GM21390 (cell line): ENCODE results near the gene LGALS12.

ENCODE experiments used
- ATAC-seq: cut with Tn5 transposase; IDR thresholded peaks from one replicate; pipeline ENCODE4 v1.9.1; 2021; ENCODE audit not compliant: unreplicated experiment

LGALS12 gene

GRCh38 chr11:63505857-63506528 is at the start of gene LGALS12:
Gene LGALS12, plus strand, starts transcription at chr11:63506084. Its CDS starts 375 bp downstream, at chr11:63506459.
- no peak for ATAC-seq

DNA sequence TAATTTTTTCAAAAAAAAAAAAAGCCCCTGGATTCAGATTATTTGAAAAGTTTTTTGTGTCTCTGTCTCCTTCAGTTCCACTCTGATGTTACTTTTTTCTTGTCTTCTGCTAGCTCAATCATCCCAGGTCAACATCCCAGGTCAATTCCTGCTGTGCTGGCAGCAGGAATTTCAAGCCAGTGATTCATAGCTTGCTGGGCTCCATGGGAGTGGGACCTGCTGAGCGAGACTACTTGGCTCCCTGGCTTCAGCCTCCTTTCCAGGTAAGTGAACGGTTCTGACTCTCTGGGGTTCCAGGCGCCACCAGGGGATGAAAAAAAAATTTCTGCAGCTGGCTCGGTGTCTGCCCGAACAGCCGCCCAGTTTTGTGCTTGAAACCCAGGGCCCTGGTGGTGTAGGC is 46.3 kb upstream of the LGALS12 start:
- ATAC-seq, result no peak

GRCh38 chr11:63462137-63462536 is 43.7 kb upstream of the LGALS12 start:
- ATAC-seq, result no peak

- ATAC-seq, result no peak
These were observed 35.6 kb upstream of the LGALS12 start for GRCh38 chr11:63470311-63470710.

DNA sequence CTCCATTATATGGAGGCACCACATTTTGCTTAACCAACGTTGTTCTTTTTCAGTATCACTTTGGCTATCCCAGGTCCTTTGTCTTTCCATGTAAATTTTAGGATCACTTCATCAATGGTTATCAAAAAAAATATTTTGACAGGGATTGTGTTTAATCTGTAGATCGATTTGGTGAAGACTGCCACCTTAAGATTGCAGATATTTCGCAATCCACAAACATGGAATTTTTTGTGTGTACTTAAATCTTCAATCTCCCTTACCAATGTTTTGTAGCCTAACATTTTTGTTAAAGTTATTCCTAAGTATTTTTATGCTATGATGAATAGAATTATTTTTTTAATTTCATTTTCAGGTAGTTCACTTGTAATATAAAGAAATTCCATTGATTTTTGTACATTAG is 33.5 kb upstream of the LGALS12 start:
- no peak for ATAC-seq

DNA sequence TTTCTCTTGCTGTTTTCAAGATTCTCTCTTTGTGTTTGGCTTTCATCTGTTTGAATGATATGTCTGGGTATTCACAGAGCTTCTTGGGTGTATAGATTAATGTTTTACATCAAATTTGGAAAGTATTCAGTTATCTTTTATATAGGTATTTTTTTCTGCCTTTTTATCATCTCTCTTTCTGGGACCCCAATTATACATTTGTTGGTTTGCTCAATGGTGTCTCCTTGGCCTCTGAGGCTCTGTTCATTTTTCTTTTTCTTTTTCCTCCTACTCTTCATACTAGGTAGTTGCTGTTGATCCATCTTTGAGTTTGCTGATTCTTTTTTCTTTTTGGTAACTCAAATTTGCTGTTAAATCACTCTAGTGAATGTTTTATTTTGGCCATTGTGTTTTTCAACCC is 29.3 kb upstream of the LGALS12 start:
- no peak for ATAC-seq

- no peak for ATAC-seq
These were observed 27.0 kb upstream of the LGALS12 start for GRCh38 chr11:63478896-63479295.

- no peak for ATAC-seq
These were observed 25.8 kb upstream of the LGALS12 start for GRCh38 chr11:63480039-63480438.

- ATAC-seq, result no peak
These were observed 20.1 kb upstream of the LGALS12 start for GRCh38 chr11:63485777-63486176.

DNA sequence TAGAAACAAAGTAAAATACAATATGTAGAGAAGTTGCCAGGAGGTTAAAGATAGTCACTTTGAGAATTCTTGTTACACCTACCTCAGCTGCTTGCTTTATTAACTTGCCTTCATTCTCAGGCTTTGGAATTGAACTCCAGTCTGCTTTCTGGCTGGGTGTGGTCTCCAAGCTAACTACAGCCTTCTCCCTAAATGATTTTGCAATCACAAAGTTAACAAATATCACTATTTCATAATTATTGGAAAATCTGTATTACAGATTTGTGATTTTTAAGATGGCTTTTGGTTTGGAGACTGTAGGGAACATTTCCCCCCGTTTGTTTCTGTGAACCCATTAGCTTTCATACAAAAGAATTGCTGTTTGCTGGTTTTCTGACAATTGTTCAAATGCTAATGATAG is 17.1 kb upstream of the LGALS12 start:
- ATAC-seq, result no peak

DNA sequence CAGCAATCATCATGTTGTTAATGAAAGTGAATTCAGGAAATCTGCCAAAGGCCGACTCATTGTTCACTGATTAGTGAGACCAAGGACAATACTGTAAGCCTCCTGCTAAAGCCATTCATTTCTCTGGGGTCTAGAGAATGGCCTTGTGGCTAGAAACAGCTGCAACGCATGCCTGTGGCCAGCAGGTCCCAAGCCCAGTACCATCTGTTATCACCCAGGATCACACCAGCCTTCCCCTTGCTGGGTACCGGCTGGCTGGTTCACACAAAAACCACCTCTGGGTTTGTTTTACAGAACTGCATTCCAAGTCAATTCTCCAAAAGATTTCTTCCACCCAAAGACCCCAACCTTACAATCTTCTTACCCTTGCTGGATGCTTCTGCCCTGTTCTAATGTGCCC is 16.0 kb upstream of the LGALS12 start:
- no peak for ATAC-seq

DNA sequence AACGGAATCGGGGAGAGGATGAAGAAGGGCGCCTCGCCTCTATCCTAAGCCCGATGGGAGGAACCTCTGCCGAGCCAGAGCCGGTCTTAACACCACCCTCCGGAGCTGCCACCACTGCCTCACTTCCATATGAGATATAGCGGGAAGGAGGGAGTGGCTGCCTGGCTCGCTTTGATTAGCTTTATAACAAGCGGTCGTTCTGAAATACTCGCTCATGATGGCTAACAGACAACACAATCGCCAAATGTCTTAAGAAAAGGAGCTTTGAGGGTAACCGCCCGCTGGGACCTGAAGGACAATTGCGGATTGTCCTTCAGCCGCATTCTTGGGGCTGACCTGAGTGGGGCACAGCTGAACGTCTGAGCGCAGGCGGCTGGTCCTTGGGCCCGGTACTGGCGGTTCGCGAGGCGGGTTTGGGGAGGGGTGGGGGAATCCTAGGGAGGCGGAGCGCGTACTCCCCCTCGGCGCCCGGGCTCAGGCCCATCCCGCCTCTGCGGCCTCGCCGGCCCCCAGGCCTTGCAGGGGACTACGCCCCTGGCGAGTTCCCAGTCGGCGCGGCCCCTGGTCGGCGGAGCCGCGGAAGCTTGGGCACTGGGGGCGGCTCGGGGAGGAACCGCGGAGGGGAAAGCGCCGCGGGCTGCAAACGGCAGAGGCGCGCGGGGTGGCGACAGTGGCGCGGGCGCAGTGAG is 15.2 kb upstream of the LGALS12 start, which contains the start of gene PLAAT5:
PLAAT5 (minus strand) TSS at position 617 of the 689 bp plus-strand sequence; CDS start at position 484, 133 bp downstream.
- ATAC-seq, result no peak

- no peak for ATAC-seq
These were observed 14.7 kb upstream of the LGALS12 start for GRCh38 chr11:63491240-63491587.

DNA sequence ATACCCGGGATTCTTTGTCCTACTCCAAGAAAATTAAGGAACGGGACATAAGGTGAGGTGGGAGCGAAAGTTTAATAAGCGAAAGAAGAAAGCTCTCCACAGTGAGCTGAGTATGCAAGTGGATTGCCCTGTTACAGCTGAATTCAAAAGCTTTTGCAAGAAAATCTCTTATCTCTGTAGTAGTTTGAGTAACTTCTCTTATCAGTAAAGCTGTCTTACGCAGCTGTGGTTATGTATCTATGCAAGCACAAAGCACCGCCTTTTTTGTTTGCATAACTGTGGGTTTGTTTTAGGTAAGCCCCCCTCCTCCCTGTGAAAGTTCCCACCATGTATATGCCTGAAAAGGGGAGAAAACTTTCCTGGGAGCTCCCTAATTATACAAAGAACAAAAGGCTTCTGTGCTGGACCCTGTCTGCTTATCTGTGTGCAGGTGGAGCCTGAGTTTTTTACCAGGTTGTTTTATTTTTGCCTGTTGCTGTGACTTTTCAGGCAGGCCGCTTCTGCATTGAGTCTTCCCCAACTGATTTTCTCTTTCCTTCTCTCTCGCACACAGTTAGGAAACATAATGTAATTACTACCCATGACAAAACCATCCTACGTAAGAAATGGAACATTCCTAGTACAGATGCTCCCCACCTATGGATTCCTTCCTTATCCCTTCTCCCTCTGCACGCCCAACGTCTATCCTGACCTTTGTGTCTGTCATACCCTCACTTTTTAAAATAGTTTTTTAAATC is 14.1 kb upstream of the LGALS12 start:
- no peak for ATAC-seq

DNA sequence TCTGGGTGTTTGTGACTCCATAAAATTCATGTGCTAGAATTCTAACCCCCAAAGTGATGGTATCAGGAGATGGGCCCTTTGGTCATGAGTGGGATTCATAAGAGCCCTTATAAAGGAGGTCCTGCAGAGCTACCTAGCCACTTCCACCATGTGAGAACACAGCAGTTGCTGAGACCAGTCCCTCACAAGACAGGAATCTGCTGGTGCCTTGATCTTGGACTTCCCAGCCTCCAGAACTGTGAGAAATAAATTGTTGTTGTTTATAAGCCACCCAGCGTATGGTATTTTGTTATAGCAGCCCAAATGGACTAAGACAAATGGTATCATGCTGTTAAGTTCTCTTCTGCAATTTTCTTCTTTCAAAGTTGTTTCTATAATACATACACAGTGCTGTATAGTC is 13.4 kb upstream of the LGALS12 start:
- no peak for ATAC-seq

DNA sequence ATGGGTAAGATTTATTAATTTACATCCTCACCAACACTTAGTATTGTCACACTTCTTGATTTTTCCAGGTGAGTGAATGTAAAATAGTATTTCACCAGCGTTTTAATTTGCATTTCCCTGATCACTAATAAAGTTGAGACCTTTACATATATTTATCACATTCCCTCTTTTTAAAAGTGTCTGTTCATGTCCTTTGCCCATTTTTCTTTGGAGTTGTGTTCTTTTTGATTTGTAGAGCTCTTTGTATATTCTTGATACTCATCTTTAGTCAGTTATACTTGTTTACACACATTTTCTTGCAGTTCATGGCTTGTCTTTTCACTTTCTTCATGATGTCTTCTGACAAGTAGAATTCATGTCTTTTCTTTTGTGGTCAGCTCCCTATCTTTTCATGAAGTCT is 12.8 kb upstream of the LGALS12 start:
- ATAC-seq, result no peak

DNA sequence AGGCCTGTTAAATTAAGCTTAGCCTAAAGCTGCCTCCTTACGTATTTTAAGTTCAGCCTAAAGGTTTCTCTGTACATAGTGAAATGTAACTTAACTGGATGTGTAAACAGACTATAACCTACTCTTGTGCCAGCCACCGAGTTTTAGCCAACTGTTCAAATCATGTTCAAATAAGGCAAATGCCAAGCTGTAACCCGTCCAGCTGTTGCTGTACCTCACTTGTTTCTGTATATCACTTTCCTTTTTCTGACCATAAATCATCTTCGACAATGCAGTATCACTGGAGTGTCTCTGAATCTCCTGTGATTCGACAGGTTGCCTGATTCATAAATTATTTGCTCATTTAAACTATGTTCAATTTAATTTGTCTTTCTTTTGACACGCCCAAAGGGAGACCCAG is 10.9 kb upstream of the LGALS12 start:
- ATAC-seq, result no peak

DNA sequence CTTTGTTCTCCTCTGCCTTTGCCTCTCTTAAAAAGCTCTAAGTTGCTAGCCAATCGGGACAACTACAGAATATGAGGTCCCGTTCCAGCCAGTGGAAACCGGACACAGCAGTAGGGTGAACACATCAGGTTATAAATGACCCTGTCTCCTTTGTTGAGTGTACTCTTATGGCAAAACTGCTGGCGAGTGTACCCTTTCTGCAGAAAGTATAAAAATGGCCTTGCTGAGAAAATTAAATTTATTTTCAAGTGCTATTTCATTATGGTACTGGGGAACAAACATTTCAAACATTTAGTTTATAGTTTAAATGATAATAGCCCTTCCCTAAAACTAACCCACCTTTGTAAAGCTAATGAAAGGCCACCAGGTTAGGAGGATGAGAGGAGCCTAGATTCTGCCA is 6.0 kb upstream of the LGALS12 start:
- ATAC-seq, result no peak

GRCh38 chr11:63501236-63501635 is 4.6 kb upstream of the LGALS12 start:
- ATAC-seq, result no peak

DNA sequence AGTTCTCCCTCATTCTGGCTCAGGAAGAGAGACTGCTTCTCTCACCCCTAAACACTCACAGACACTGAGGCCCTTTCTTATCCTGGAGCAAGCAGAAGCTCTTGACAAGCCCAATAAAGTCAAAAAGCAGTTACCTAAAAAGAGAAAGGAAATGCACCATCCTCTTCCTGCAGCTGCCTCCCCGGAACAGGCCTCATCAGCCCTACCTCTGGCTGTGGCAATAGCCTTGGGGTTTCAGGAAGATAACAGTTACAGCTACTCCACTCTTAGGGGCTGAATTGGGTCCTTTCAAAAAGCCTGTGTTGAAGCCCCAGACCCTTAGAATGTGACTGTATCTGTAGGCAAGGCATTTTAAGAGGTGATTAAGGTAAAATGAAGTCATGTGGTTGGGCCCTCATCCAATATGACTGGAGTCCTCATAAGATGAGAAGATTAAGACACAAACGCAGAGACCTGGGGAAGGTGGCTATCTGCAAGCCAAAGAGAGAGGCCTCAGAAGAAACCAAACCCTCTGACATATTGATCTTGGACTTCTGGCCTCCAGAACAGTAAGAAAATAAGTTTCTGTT is 3.5 kb upstream of the LGALS12 start:
- no peak for ATAC-seq

DNA sequence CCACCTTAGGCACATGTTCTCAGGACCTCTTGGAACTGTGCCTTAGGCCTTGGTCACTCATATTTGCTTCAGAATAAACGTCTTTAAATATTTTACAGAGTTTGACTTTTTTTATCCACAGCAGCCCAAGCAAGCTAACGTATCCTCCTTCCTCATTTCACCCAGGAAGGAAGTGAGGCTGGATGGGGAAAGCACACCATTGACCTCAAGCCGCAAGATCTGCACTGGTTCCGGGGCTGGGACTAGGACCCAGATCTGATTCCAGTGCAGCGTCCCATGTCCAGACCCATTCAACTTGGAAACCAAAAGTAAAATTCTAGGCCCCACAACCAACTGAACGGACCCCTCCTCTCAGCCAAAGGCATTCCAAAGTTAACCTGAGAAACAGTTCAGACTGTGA is 2.4 kb upstream of the LGALS12 start:
- ATAC-seq, result no peak

DNA sequence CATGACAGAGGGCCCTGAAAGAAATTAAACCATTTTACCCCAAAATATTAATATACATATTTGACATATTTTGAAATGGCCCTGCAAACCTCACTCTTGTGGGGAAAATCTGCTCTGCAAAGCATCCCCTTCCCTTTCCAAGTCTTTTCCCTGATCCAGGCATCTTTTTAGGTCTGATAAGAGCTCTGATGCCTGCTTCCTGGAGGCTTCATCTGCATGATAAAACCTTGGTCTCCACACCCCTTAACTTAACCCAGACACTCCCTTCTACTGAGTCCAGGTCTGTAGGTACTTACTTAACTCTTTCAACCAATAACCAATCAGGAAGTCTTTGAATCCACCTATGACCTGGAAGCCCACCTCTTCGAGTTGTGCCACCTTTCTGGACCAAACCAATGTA is 1.8 kb upstream of the LGALS12 start:
- ATAC-seq, result no peak
